ENCODE results near the gene TMEM63C.

- TF ChIP-seq TAF1 (IDR thresholded peaks at IDR 0.05; ENCODE audit: low read depth) (no peak), POLR2AphosphoS5 (IDR thresholded peaks at IDR 0.05) (no peak), RAD21 (conservative IDR thresholded peaks at IDR 0.05) (no peak), EZH2 (IDR thresholded peaks at IDR 0.05; ENCODE audit: borderline replicate concordance, insufficient read depth, low read length, poor library complexity, severe bottlenecking) (no peak)
- TF ChIP-seq, protein P1, sequence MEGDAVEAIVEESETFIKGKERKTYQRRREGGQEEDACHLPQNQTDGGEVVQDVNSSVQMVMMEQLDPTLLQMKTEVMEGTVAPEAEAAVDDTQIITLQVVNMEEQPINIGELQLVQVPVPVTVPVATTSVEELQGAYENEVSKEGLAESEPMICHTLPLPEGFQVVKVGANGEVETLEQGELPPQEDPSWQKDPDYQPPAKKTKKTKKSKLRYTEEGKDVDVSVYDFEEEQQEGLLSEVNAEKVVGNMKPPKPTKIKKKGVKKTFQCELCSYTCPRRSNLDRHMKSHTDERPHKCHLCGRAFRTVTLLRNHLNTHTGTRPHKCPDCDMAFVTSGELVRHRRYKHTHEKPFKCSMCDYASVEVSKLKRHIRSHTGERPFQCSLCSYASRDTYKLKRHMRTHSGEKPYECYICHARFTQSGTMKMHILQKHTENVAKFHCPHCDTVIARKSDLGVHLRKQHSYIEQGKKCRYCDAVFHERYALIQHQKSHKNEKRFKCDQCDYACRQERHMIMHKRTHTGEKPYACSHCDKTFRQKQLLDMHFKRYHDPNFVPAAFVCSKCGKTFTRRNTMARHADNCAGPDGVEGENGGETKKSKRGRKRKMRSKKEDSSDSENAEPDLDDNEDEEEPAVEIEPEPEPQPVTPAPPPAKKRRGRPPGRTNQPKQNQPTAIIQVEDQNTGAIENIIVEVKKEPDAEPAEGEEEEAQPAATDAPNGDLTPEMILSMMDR (IDR thresholded peaks at IDR 0.05; ENCODE audit: poor library complexity, severe bottlenecking): no peak
These were observed 125.4 kb downstream of the TMEM63C start for GRCh38 chr14:77306851-77307496.

Data from neural cell (in vitro differentiated cells).